GM21737 (cell line): ENCODE results near the gene PLSCR5.
A peak's percentile ranks its signal among the peaks of the same experiment; 100 is the strongest.

Experiments used
- ATAC-seq: cut with Tn5 transposase; IDR thresholded peaks from one replicate; pipeline ENCODE4 v1.9.1; 2021; ENCODE audit warnings: mild to moderate bottlenecking, moderate library complexity; ENCODE audit not compliant: unreplicated experiment

Gene PLSCR5, protein sequence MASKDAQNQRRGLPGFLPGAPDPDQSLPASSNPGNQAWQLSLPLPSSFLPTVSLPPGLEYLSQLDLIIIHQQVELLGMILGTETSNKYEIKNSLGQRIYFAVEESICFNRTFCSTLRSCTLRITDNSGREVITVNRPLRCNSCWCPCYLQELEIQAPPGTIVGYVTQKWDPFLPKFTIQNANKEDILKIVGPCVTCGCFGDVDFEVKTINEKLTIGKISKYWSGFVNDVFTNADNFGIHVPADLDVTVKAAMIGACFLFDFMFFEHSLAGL

DNA sequence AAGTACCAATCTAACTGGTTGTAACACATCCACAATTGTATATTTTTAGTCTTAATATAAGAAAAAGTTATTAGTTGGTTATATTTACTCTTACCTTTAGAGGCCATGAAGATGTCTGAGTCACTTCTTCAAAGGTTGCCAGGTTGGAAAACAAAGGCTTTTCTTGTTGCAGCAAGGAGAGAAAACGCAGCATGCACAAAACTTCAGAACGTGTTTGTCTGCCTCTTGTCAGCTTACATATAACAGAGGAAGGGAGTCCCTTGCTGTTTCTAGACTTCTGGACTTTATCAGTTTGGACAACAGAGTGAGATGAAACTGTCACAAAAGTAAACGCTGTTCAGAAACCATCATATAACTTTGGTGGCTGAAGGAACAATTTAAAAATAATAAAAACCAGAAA, at the start of gene PLSCR5:
TSS of gene PLSCR5 (minus strand) at position 241 of the 400 bp plus-strand sequence. CDS start at position 107, 134 bp downstream.
- no peak for ATAC-seq

GRCh38 chr3:146653978-146654377, 48.8 kb upstream of the PLSCR5 start:
- ATAC-seq = no peak

GRCh38 chr3:146650691-146651442, 45.7 kb upstream of the PLSCR5 start:
- ATAC-seq = no peak

- ATAC-seq = no peak
Measured at GRCh38 chr3:146646261-146646660, 41.1 kb upstream of the PLSCR5 start.

- peak; percentile 74 for ATAC-seq
Measured at GRCh38 chr3:146640955-146641867, 36.1 kb upstream of the PLSCR5 start.

DNA sequence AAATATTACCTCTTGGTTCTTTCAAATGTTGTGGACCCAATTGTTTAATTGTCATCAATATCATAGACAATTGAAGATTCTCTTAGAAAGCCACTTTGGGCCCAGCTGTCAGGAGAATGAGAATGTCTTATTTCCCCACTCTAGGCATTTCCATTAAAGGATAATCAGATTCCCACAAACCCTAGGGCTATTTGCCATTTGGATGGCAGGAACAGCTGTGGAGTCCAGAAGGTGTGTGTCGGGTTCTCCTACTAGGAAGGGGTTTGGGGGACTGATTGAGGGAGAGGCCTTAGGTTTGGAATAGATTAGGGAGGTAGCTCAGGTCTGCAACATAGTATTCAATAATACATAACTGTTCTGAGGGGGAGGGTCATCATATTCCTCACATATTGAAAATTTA, 35.2 kb upstream of the PLSCR5 start:
- ATAC-seq = no peak

DNA sequence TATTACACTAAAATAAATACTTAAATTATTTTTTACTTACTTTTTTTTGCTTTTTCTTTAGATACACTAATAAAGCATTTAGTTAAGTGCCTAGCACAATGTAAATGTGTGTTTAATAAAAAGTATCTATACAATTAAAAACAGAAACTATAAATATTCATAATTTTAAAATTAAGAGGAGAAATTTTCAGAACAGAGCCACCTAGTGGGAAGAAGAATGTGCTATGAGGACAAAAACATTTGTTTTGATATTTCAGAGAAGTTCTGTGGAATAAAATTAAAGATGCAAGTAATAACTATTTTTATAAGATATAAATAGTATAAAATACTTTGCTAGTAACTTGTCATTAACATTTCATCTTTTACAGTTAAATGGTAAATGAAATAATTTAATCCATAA, 33.6 kb upstream of the PLSCR5 start:
- no peak for ATAC-seq

- ATAC-seq = no peak
Measured at GRCh38 chr3:146637871-146638270, 32.7 kb upstream of the PLSCR5 start.

DNA sequence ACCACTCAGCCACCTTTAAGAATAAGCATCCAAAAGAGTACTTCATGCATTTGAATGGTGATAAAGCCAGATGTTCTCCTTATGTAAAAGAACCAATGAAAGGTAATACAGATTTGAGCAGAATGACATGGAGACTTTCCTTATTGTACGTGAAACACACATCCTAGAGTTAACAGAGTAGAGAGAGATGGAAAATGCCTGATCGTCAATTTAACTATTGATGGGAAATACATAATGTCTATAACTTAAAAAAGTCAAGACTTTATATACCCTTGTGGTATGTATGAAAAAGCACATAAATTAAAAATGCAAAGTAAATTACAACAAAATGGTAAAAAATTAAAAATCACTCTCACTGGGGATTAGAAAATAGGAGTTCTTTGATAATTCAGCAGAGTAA, 31.7 kb upstream of the PLSCR5 start:
- ATAC-seq = no peak

GRCh38 chr3:146634346-146634745, 29.2 kb upstream of the PLSCR5 start:
- no peak for ATAC-seq

GRCh38 chr3:146628671-146629070, 23.5 kb upstream of the PLSCR5 start:
- no peak for ATAC-seq

DNA sequence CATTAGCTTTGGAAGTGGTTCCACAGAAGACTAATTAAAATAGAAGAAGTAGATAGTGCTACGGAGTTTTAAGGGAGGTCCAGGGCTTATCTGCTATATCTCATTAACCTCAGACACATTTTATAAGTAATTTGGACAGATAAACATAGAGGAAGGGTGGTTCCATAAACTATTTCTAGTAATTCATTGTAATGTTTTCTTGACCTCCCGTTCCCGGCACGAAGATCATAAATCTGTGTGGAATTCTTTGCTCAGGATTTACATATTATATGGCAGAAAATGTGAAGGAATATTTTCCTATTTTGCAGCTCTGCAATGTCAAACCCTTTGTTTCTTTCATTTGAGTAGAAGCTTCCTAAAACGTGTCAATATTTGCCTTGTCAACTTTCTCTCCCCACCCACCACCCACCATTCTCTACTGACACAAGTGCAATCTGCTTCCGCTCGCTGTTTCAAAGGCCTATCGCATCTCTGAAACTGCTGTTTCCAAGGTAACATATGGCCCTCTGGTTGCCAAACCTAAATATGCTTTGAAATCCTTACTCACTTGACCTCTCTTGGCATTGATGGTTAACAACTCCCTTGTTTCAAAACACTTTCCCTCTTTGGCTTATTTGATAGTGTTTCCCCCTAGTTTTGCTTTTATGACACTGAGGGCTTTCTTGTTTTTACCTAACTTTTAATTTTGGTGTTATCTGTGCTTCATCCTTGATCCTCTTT, 21.4 kb upstream of the PLSCR5 start:
- no peak for ATAC-seq

- ATAC-seq = no peak
Measured at GRCh38 chr3:146625186-146625775, 20.1 kb upstream of the PLSCR5 start.

- ATAC-seq = no peak
Measured at GRCh38 chr3:146621723-146622122, 16.6 kb upstream of the PLSCR5 start.

- ATAC-seq = no peak
Measured at GRCh38 chr3:146612015-146612414, 6.9 kb upstream of the PLSCR5 start.

GRCh38 chr3:146611096-146611495, 6.0 kb upstream of the PLSCR5 start:
- ATAC-seq = no peak

- ATAC-seq = no peak
Measured at GRCh38 chr3:146598535-146598934, 6.6 kb downstream of the PLSCR5 start.

GRCh38 chr3:146594843-146595482, 10.2 kb downstream of the PLSCR5 start:
- ATAC-seq = no peak

GRCh38 chr3:146593776-146594175, 11.4 kb downstream of the PLSCR5 start:
- ATAC-seq = no peak

- no peak for ATAC-seq
Measured at GRCh38 chr3:146590521-146590920, 14.6 kb downstream of the PLSCR5 start.
